ENCODE results near the gene MUC2. TPM values are rescaled to one million over a fixed set of nuclear protein-coding genes. Genes with fewer than 3 reads are reported as not detected.

Gene MUC2
- total RNA-seq, 1 donor from 2014 or later: not detected

GRCh38 chr11:1029654-1030053, 45.0 kb upstream of the MUC2 start:
- no peak overlapping the region for H3K27ac Mint-ChIP-seq (ENCODE audit: unreplicated experiment)
- Histone ChIP-seq H2AFZ (ENCODE audit: low read depth, low read length) (no peak overlapping the region), H3K4me1 (ENCODE audit: insufficient read depth, low read length) (no peaks in the 10 kb centered on the region), H3K79me2 (ENCODE audit: insufficient read depth, low read length) (no peaks in the 10 kb centered on the region), H3K4me2 (ENCODE audit: low read length) (no peak overlapping the region), H3K9me3 (ENCODE audit: insufficient read depth, low read depth, low read length) (no peaks in the 10 kb centered on the region), H3K4me3 (ENCODE audit: insufficient read depth, low read depth, low read length) (no peak overlapping the region), H3K27ac (ENCODE audit: low read depth, low read length) (no peak overlapping the region), H4K20me1 (ENCODE audit: insufficient read depth, low read length) (peaks cover 4% of the 10 kb centered on the region), H3K36me3 (ENCODE audit: insufficient read depth, low read length) (no peaks in the 10 kb centered on the region), H3K27me3 (ENCODE audit: insufficient read depth, low read length) (no peaks in the 10 kb centered on the region), H3K9ac (ENCODE audit: low read length) (no peak overlapping the region)
- no peak for FAIRE-seq
- H3K27me3 Mint-ChIP-seq (ENCODE audit: low read depth, unreplicated experiment): peaks cover 4% of the 10 kb centered on the region
- peaks cover 2% of the 10 kb centered on the region for H3K36me3 Mint-ChIP-seq (ENCODE audit: low read depth, unreplicated experiment)
- TF ChIP-seq EZH2 (IDR thresholded peaks at IDR 0.05; ENCODE audit: insufficient read depth, low read length): no peak
- no peak for TF ChIP-seq CTCF (IDR thresholded peaks at IDR 0.05; ENCODE audit: insufficient read depth, low read depth, low read length)
- no peaks in the 10 kb centered on the region for H3K4me1 Mint-ChIP-seq (ENCODE audit: low read depth, unreplicated experiment)
- DNase-seq (ENCODE audit: low read depth): no peak
- H3K9me3 Mint-ChIP-seq (ENCODE audit: unreplicated experiment): no peaks in the 10 kb centered on the region
- no peak overlapping the region for H3K4me3 Mint-ChIP-seq (ENCODE audit: unreplicated experiment)

- H3K4me2 ChIP-seq (ENCODE audit: low read length): no peak overlapping the region
- H3K4me3 ChIP-seq (ENCODE audit: insufficient read depth, low read depth, low read length): no peak overlapping the region
- no peaks in the 10 kb centered on the region for H3K79me2 ChIP-seq (ENCODE audit: insufficient read depth, low read length)
- no peaks in the 10 kb centered on the region for H3K9me3 ChIP-seq (ENCODE audit: insufficient read depth, low read depth, low read length)
- Mint-ChIP-seq H3K36me3 (ENCODE audit: low read depth, unreplicated experiment) (peaks cover 2% of the 10 kb centered on the region), H3K4me3 (ENCODE audit: unreplicated experiment) (no peak overlapping the region), H3K27ac (ENCODE audit: unreplicated experiment) (no peak overlapping the region), H3K9me3 (ENCODE audit: unreplicated experiment) (no peaks in the 10 kb centered on the region), H3K27me3 (ENCODE audit: low read depth, unreplicated experiment) (peaks cover 4% of the 10 kb centered on the region), H3K4me1 (ENCODE audit: low read depth, unreplicated experiment) (no peaks in the 10 kb centered on the region)
- H3K9ac ChIP-seq (ENCODE audit: low read length): no peak overlapping the region
- no peaks in the 10 kb centered on the region for H3K36me3 ChIP-seq (ENCODE audit: insufficient read depth, low read length)
- DNase-seq (ENCODE audit: low read depth): no peak
- H3K4me1 ChIP-seq (ENCODE audit: insufficient read depth, low read length): no peaks in the 10 kb centered on the region
- TF ChIP-seq EZH2 (IDR thresholded peaks at IDR 0.05; ENCODE audit: insufficient read depth, low read length): no peak
- TF ChIP-seq CTCF (IDR thresholded peaks at IDR 0.05; ENCODE audit: insufficient read depth, low read depth, low read length): no peak
- H2AFZ ChIP-seq (ENCODE audit: low read depth, low read length): no peak overlapping the region
- peaks cover 4% of the 10 kb centered on the region for H4K20me1 ChIP-seq (ENCODE audit: insufficient read depth, low read length)
- no peak for FAIRE-seq
- H3K27ac ChIP-seq (ENCODE audit: low read depth, low read length): no peak overlapping the region
- H3K27me3 ChIP-seq (ENCODE audit: insufficient read depth, low read length): no peaks in the 10 kb centered on the region
Measured at GRCh38 chr11:1030086-1030485, 44.6 kb upstream of the MUC2 start.

GRCh38 chr11:1030556-1030955, 44.1 kb upstream of the MUC2 start:
- H3K9ac ChIP-seq (ENCODE audit: low read length): no peak overlapping the region
- peaks cover 4% of the 10 kb centered on the region for H3K27me3 Mint-ChIP-seq (ENCODE audit: low read depth, unreplicated experiment)
- H3K36me3 ChIP-seq (ENCODE audit: insufficient read depth, low read length): no peaks in the 10 kb centered on the region
- peaks cover 4% of the 10 kb centered on the region for H4K20me1 ChIP-seq (ENCODE audit: insufficient read depth, low read length)
- H2AFZ ChIP-seq (ENCODE audit: low read depth, low read length): no peak overlapping the region
- no peak overlapping the region for H3K27ac Mint-ChIP-seq (ENCODE audit: unreplicated experiment)
- H3K9me3 Mint-ChIP-seq (ENCODE audit: unreplicated experiment): no peaks in the 10 kb centered on the region
- DNase-seq (ENCODE audit: low read depth) (no peak), FAIRE-seq (no peak)
- no peak overlapping the region for H3K4me3 ChIP-seq (ENCODE audit: insufficient read depth, low read depth, low read length)
- no peaks in the 10 kb centered on the region for H3K79me2 ChIP-seq (ENCODE audit: insufficient read depth, low read length)
- no peaks in the 10 kb centered on the region for H3K4me1 ChIP-seq (ENCODE audit: insufficient read depth, low read length)
- no peak overlapping the region for H3K4me2 ChIP-seq (ENCODE audit: low read length)
- H3K27me3 ChIP-seq (ENCODE audit: insufficient read depth, low read length): no peaks in the 10 kb centered on the region
- peaks cover 2% of the 10 kb centered on the region for H3K36me3 Mint-ChIP-seq (ENCODE audit: low read depth, unreplicated experiment)
- TF ChIP-seq CTCF (IDR thresholded peaks at IDR 0.05; ENCODE audit: insufficient read depth, low read depth, low read length) (no peak), EZH2 (IDR thresholded peaks at IDR 0.05; ENCODE audit: insufficient read depth, low read length) (no peak)
- no peaks in the 10 kb centered on the region for H3K9me3 ChIP-seq (ENCODE audit: insufficient read depth, low read depth, low read length)
- H3K4me3 Mint-ChIP-seq (ENCODE audit: unreplicated experiment): no peak overlapping the region
- no peak overlapping the region for H3K27ac ChIP-seq (ENCODE audit: low read depth, low read length)
- H3K4me1 Mint-ChIP-seq (ENCODE audit: low read depth, unreplicated experiment): no peaks in the 10 kb centered on the region

All from astrocyte (in vitro differentiated cells and primary cell).